H1 (cell line): ENCODE data around the gene NACAD. TPM values are rescaled to one million over a fixed set of nuclear protein-coding genes. Genes with fewer than 3 reads are reported as not detected.

Experiments used
- CTCF ChIA-PET: fragments of 300-600 bp; sonication (Branson Sonifier 250); formaldehyde crosslinking; loops from one replicate; lab custom pipeline; 2021; ENCODE audit not compliant: partially characterized antibody; lab: Charles Lee
- POLR2A ChIA-PET: fragments of 300-600 bp; sonication (Branson Sonifier 250); formaldehyde crosslinking; loops from one replicate; lab custom pipeline; 2021; ENCODE audit warnings: inconsistent platforms; ENCODE audit not compliant: partially characterized antibody; lab: Charles Lee
- DNase-seq, 2 experiments: peaks; one replicate each; pipeline versions ENCODE4 v3.0.0 to v3.0.0-alpha.2; 2010 to 2022; ENCODE audit warnings: low spot score in 2 of 2, low read depth in 1 of 2, mixed read lengths in 1 of 2
- FAIRE-seq: peaks from 2 replicates; lab custom pipeline; 2011; peaks lifted over from hg19 to GRCh38; lab: Jason Lieb, UNC
- H2AFZ ChIP-seq: 2 replicates; pipeline ENCODE4 v1.8.1; 2012; ENCODE audit warnings: low read length, inconsistent platforms
- H2AK5ac ChIP-seq: 2 replicates; pipeline ENCODE4 v1.6.1; 2013; ENCODE audit warnings: low read depth, low read length
- H2BK120ac ChIP-seq: replicated peaks from 2 replicates; pipeline ENCODE3; 2013; ENCODE audit warnings: low read depth, low read length, inconsistent platforms
- H2BK12ac ChIP-seq: 2 replicates; pipeline ENCODE4 v1.6.1; 2013; ENCODE audit warnings: low read depth, low read length
- H2BK15ac ChIP-seq: 2 replicates; pipeline ENCODE4 v1.6.1; 2013; ENCODE audit warnings: low read length
- H2BK20ac ChIP-seq: 2 replicates; pipeline ENCODE4 v1.6.1; 2013; ENCODE audit warnings: low read length
- H2BK5ac ChIP-seq: 2 replicates; pipeline ENCODE4 v1.6.1; 2013; ENCODE audit warnings: low read depth, low read length
- H3K14ac ChIP-seq: 2 replicates; pipeline ENCODE4 v1.6.1; 2013; ENCODE audit warnings: inconsistent platforms; ENCODE audit not compliant: insufficient read length
- H3K18ac ChIP-seq: 2 replicates; pipeline ENCODE4 v1.6.1; 2013; ENCODE audit warnings: low read length; ENCODE audit errors: extremely low read depth
- H3K23ac ChIP-seq: 2 replicates; pipeline ENCODE4 v1.6.1; 2013; ENCODE audit warnings: inconsistent platforms; ENCODE audit not compliant: insufficient read length
- H3K23me2 ChIP-seq: 2 replicates; pipeline ENCODE4 v1.6.1; 2013; ENCODE audit warnings: low read depth, low read length
- H3K27ac ChIP-seq: 2 replicates; pipeline ENCODE4 v1.6.1; 2011; ENCODE audit warnings: low read depth, low read length, inconsistent platforms
- H3K27me3 ChIP-seq, 4 experiments: replicated peaks in 1 of 4; 1 replicate in 1 of 4; 2 replicates in 3 of 4; pipeline versions ENCODE4 v1.6.1 to v1.8.1; 2011 to 2013; ENCODE audit warnings: low read length in 3 of 4, mild to moderate bottlenecking in 3 of 4, inconsistent platforms in 2 of 4, mixed read lengths in 2 of 4, moderate library complexity in 1 of 4; ENCODE audit not compliant: control insufficient read depth in 3 of 4, insufficient read depth in 3 of 4; ENCODE audit errors: extremely low read depth in 1 of 4
- H3K36me3 ChIP-seq, 4 experiments: 2 replicates each; pipeline versions ENCODE4 v1.6.1 to v1.8.1; 2011 to 2013; ENCODE audit warnings: mild to moderate bottlenecking in 4 of 4, low read length in 3 of 4, moderate library complexity in 2 of 4, control low read depth in 1 of 4, inconsistent platforms in 1 of 4; ENCODE audit not compliant: insufficient read depth in 4 of 4, control insufficient read depth in 2 of 4
- H3K4ac ChIP-seq: replicated peaks from 2 replicates; pipeline ENCODE3; 2013; ENCODE audit warnings: low read length, low read depth, mixed read lengths, inconsistent platforms; ENCODE audit not compliant: insufficient read length
- H3K4me1 ChIP-seq, 4 experiments: replicated peaks in 1 of 4; 1 replicate in 1 of 4; 2 replicates in 3 of 4; pipeline versions ENCODE4 v1.6.1 to v1.8.1; 2011 to 2013; ENCODE audit warnings: low read length in 3 of 4, inconsistent platforms in 2 of 4, mixed read lengths in 1 of 4; ENCODE audit not compliant: insufficient read depth in 4 of 4, control insufficient read depth in 3 of 4
- H3K4me2 ChIP-seq, 2 experiments: 2 replicates each; pipeline versions ENCODE4 v1.6.1 to v1.8.1; 2011 to 2013; ENCODE audit warnings: low read depth in 2 of 2, low read length in 2 of 2, control low read depth in 1 of 2, inconsistent platforms in 1 of 2, mild to moderate bottlenecking in 1 of 2; ENCODE audit not compliant: insufficient read depth in 1 of 2
- H3K4me3 ChIP-seq, 4 experiments: fragments of 200-600, 300-600 bp in 1 of 4; sonication (generic), shearing (Covaris generic), sonication (Bioruptor Twin) in 1 of 4; 2 replicates each; pipeline versions ENCODE4 v1.5.1 to v1.8.1; 2011 to 2016; ENCODE audit warnings: low read length in 4 of 4, low read depth in 3 of 4, control low read depth in 2 of 4, inconsistent platforms in 2 of 4, mild to moderate bottlenecking in 2 of 4, mixed read lengths in 1 of 4, moderate library complexity in 1 of 4; ENCODE audit not compliant: insufficient read depth in 2 of 4; ENCODE audit errors: extremely low read depth in 1 of 4
- H3K56ac ChIP-seq: replicated peaks from 2 replicates; pipeline ENCODE3; 2013; ENCODE audit warnings: low read depth, mild to moderate bottlenecking, mixed read lengths, low read length, inconsistent platforms; ENCODE audit not compliant: insufficient read length
- H3K79me1 ChIP-seq: 2 replicates; pipeline ENCODE4 v1.6.1; 2013; ENCODE audit warnings: low read depth, low read length, control low read depth
- H3K79me2 ChIP-seq, 2 experiments: 2 replicates each; pipeline versions ENCODE4 v1.6.1 to v1.8.1; 2012 to 2013; ENCODE audit warnings: low read length in 2 of 2, mild to moderate bottlenecking in 2 of 2, inconsistent platforms in 1 of 2; ENCODE audit not compliant: insufficient read depth in 2 of 2, control insufficient read depth in 1 of 2
- H3K9ac ChIP-seq, 4 experiments: replicated peaks in 1 of 4; 1 replicate in 1 of 4; 2 replicates in 3 of 4; pipeline versions ENCODE4 v1.6.1 to v1.8.1; 2011 to 2013; ENCODE audit warnings: low read depth in 3 of 4, low read length in 3 of 4, control low read depth in 2 of 4, mild to moderate bottlenecking in 2 of 4, moderate library complexity in 2 of 4, inconsistent platforms in 1 of 4; ENCODE audit errors: extremely low read depth in 1 of 4
- H3K9me3 ChIP-seq, 2 experiments: 2 replicates each; pipeline versions ENCODE4 v1.6.1 to v1.8.1; 2012 to 2013; ENCODE audit warnings: mild to moderate bottlenecking in 2 of 2, moderate library complexity in 2 of 2, control low read depth in 1 of 2, inconsistent platforms in 1 of 2, low read depth in 1 of 2, low read length in 1 of 2, mixed read lengths in 1 of 2; ENCODE audit not compliant: insufficient read depth in 2 of 2
- H4K20me1 ChIP-seq, 2 experiments: replicated peaks in 1 of 2; 2 replicates each; pipeline versions ENCODE3 to v1.8.1; 2011 to 2013; ENCODE audit warnings: inconsistent platforms in 2 of 2, low read length in 2 of 2, mild to moderate bottlenecking in 1 of 2; ENCODE audit not compliant: insufficient read depth in 2 of 2, control insufficient read depth in 1 of 2
- H4K5ac ChIP-seq: 2 replicates; pipeline ENCODE4 v1.6.1; 2013; ENCODE audit warnings: low read length, low read depth, mixed read lengths, inconsistent platforms; ENCODE audit not compliant: insufficient read length
- H4K8ac ChIP-seq: 2 replicates; pipeline ENCODE4 v1.8.0; 2013; ENCODE audit warnings: mild to moderate bottlenecking, moderate library complexity, low read length, inconsistent platforms; ENCODE audit not compliant: insufficient read depth; ENCODE audit errors: extremely low read depth
- H4K91ac ChIP-seq: replicated peaks from 2 replicates; pipeline ENCODE3; 2013; ENCODE audit warnings: low read length, mixed read lengths, inconsistent platforms; ENCODE audit not compliant: insufficient read length
- CHD1 ChIP-seq: IDR thresholded peaks from 2 replicates; pipeline ENCODE4 v1.6.1; 2012; ENCODE audit warnings: low read depth, low read length, improper control_type of control experiment
- CREB1 ChIP-seq: IDR thresholded peaks from 2 replicates; pipeline ENCODE4 v1.6.1; 2012; ENCODE audit warnings: inconsistent platforms
- EP300 ChIP-seq, 2 experiments: IDR thresholded peaks; 1 replicate in 1 of 2; 2 replicates in 1 of 2; pipeline ENCODE4 v1.6.1; 2011 to 2012; ENCODE audit warnings: low read depth in 2 of 2, low read length in 2 of 2, mild to moderate bottlenecking in 2 of 2, borderline replicate concordance in 1 of 2, inconsistent platforms in 1 of 2, moderate library complexity in 1 of 2
- EZH2 ChIP-seq: fragments of 200-600 bp; sonication (generic); IDR thresholded peaks from 2 replicates; pipeline ENCODE4 v1.7.1; 2012; ENCODE audit warnings: low read depth, mild to moderate bottlenecking, moderate library complexity, low read length, inconsistent platforms; ENCODE audit not compliant: severe bottlenecking
- GABPA ChIP-seq: IDR thresholded peaks from 2 replicates; pipeline ENCODE4 v1.6.1; 2011; ENCODE audit warnings: mild to moderate bottlenecking, low read length, moderate library complexity, borderline replicate concordance; ENCODE audit not compliant: insufficient read depth
- JUND ChIP-seq: IDR thresholded peaks from 2 replicates; pipeline ENCODE4 v1.6.1; 2011; ENCODE audit warnings: mild to moderate bottlenecking, improper control_type of control experiment, low read length
- KDM1A ChIP-seq: fragments of 200-600, 300-600 bp; sonication (generic); IDR thresholded peaks from 2 replicates; pipeline ENCODE4 v1.7.1; 2016; ENCODE audit warnings: mild to moderate bottlenecking, low read length, borderline replicate concordance
- MAFK ChIP-seq: IDR thresholded peaks from 2 replicates; pipeline ENCODE4 v1.6.1; 2012; ENCODE audit warnings: low read depth, mild to moderate bottlenecking, improper control_type of control experiment, low read length
- MAX ChIP-seq: IDR thresholded peaks from 2 replicates; pipeline ENCODE4 v1.6.1; 2012; ENCODE audit warnings: inconsistent platforms
- NANOG ChIP-seq: IDR thresholded peaks from 2 replicates; pipeline ENCODE4 v1.6.1; 2011; ENCODE audit warnings: low read length, low read depth, mild to moderate bottlenecking, inconsistent platforms; ENCODE audit not compliant: insufficient read depth, poor library complexity, severe bottlenecking
- POLR2AphosphoS5 ChIP-seq: IDR thresholded peaks from 2 replicates; pipeline ENCODE4 v1.6.1; 2011; ENCODE audit warnings: low read depth, low read length
- RFX5 ChIP-seq: IDR thresholded peaks from 2 replicates; pipeline ENCODE4 v1.6.1; 2011; ENCODE audit warnings: low read depth, low read length, improper control_type of control experiment, borderline replicate concordance
- SIX5 ChIP-seq: IDR thresholded peaks from 2 replicates; pipeline ENCODE4 v1.6.1; 2011; ENCODE audit warnings: mild to moderate bottlenecking, low read depth, low read length
- TAF1 ChIP-seq: IDR thresholded peaks from 2 replicates; pipeline ENCODE4 v1.6.1; 2011; ENCODE audit warnings: mild to moderate bottlenecking, low read depth, low read length
- TEAD4 ChIP-seq: IDR thresholded peaks from 2 replicates; pipeline ENCODE4 v1.6.1; 2012; ENCODE audit warnings: low read depth, low read length, inconsistent platforms, mixed read lengths
- WGBS, 2 experiments: shearing (Covaris generic) in 1 of 2; methylation state at CpG; one replicate each; pipeline versions ENCODE4 v1.1.6 to v1.1.7; 2013 to 2015; ENCODE audit warnings: low lambda C conversion rate in 2 of 2, mixed read lengths in 2 of 2, inconsistent platforms in 1 of 2, low coverage in 1 of 2, missing lambda C conversion rate in 1 of 2; ENCODE audit not compliant: insufficient replicate concordance in 2 of 2, insufficient coverage in 1 of 2, insufficient read length in 1 of 2; ENCODE audit errors: extremely low coverage in 1 of 2, missing lambda C conversion rate in 1 of 2; 5-methylcytosine and 5-hydroxymethylcytosine counted together
- polyA plus RNA-seq, 7 experiments: library from polyadenylated mRNA; depleted of rRNA in 3 of 7; stranded (reverse) in 5 of 7; unstranded in 2 of 7; fragments of >200 nt in 5 of 7; fragments of 200-250 nt in 2 of 7; gene quantifications; 1 replicate in 5 of 7; 2 replicates in 1 of 7; 4 replicates in 1 of 7; pipeline versions ENCODE4 v1.2.1 to v1.2.3, GENCODE V29; 2011 to 2013; ENCODE audit warnings: missing spikeins in 2 of 7, mixed read lengths in 2 of 7
- total RNA-seq: library from RNA; stranded (reverse); fragmentation: NEBNext Ultra II Directional; extraction: Animal tissue kit (Norgen Biotek cat#: 25700); gene quantifications from 2 replicates; pipeline ENCODE4 v1.2.1, GENCODE V29; 2021

NACAD gene
- total and polyA plus RNA-seq, 2 of the 8 experiments (the other 6 are each of a cell fraction or from before 2014, with no cell fraction given), result 1.3 to 6.0 TPM

- peaks cover 2 to 7% of the 10 kb centered on the region in 2 experiments for H4K20me1 ChIP-seq
- no peak overlapping the region for H3K4ac ChIP-seq
- no peaks in the 10 kb centered on the region for H3K9me3 ChIP-seq
- no peak overlapping the region for H4K91ac ChIP-seq
- FAIRE-seq, result no peak
- no peak overlapping the region for H3K18ac ChIP-seq
- H4K8ac ChIP-seq, result no peak overlapping the region
- H3K4me3 ChIP-seq, result no peak overlapping the region
- H3K56ac ChIP-seq, result no peak overlapping the region
- H3K36me3 ChIP-seq, result peaks cover 0 to 7% (median 2%) of the 10 kb centered on the region in 4 experiments; a peak in 4 of 8 replicates
- H4K5ac ChIP-seq, result no peak overlapping the region
- no peak overlapping the region for H2BK5ac ChIP-seq
- no peak overlapping the region for H3K23ac ChIP-seq
- CTCF ChIA-PET, result interaction anchor here (0.7 to 6.3 kb wide), 9 partner anchors 10 to 159 kb away, joined by 3 to 40 read pairs (median 5); no protein-coding TSS in a partner anchor
- H3K9ac ChIP-seq, result no peak overlapping the region
- no peak overlapping the region for H3K14ac ChIP-seq
- DNase-seq, result no peak
- no peaks in the 10 kb centered on the region for H3K27me3 ChIP-seq
- H2BK12ac ChIP-seq, result no peak overlapping the region
- no peaks in the 10 kb centered on the region; a peak in 1 of 7 replicates for H3K4me1 ChIP-seq
- H3K23me2 ChIP-seq, result no peaks in the 10 kb centered on the region; the same call in 1 of the 2 replicates
- H2BK20ac ChIP-seq, result no peak overlapping the region
- WGBS, 2 experiments, result 89% methylated on average over 1 of the region's 1 CpG; no CpG with 5 or more reads in 1 of the 2 experiments
- H2AFZ ChIP-seq, result no peak overlapping the region
- no peak overlapping the region for H2BK15ac ChIP-seq
- H3K79me2 ChIP-seq, result no peaks in the 10 kb centered on the region
- no peak overlapping the region for H3K4me2 ChIP-seq
- no peak overlapping the region for H2BK120ac ChIP-seq
- POLR2A ChIA-PET, result interaction anchor here (1.3 to 1.4 kb wide), 2 partner anchors 11 to 84 kb away, joined by 3 read pairs; no protein-coding TSS in a partner anchor
- H3K79me1 ChIP-seq, result peaks cover 5% of the 10 kb centered on the region; the same call in 1 of the 2 replicates
- H2AK5ac ChIP-seq, result no peak overlapping the region
- H3K27ac ChIP-seq, result no peak overlapping the region
- no peak for TF ChIP-seq EZH2
- no peak for TF ChIP-seq TEAD4
- TF ChIP-seq MAFK, result no peak
- no peak for TF ChIP-seq GABPA
- TF ChIP-seq KDM1A, result no peak
- no peak for TF ChIP-seq RFX5
- no peak for TF ChIP-seq SIX5
- TF ChIP-seq EP300 (IDR thresholded peaks at IDR 0.05; ENCODE audit: borderline replicate concordance in 1 of 2, low read depth in 2 of 2, low read length in 2 of 2), result no peak
- no peak for TF ChIP-seq CREB1
- TF ChIP-seq JUND, result no peak
- TF ChIP-seq NANOG, result no peak
- TF ChIP-seq TAF1, result no peak
- TF ChIP-seq MAX, result no peak
- TF ChIP-seq CHD1, result no peak
- TF ChIP-seq POLR2AphosphoS5, result no peak
These were observed 18.5 kb downstream of the NACAD start for GRCh38 chr7:45070254-45070642.
